Pancreas (tissue), 10 donors: ENCODE results near the gene WWOX. TPM values are rescaled to one million over a fixed set of nuclear protein-coding genes. Genes with fewer than 3 reads are reported as not detected.
A peak's percentile ranks its signal among the peaks of the same experiment; 100 is the strongest.

Experiments used
- ATAC-seq, 4 donors: fragments of 200-7000 bp; cut with Tn5 transposase; one replicate each; pipeline versions ENCODE4 v1.8.0 to v1.9.1; 2020; ENCODE audit warnings: mild to moderate bottlenecking in 4 of 4, moderate library complexity in 4 of 4
- DNase-seq, 6 donors: peaks; one replicate each; pipeline ENCODE4 v3.0.0-alpha.2; 2020
- FAIRE-seq: peaks from 2 replicates; lab custom pipeline; 2012; peaks lifted over from hg19 to GRCh38; lab: Jason Lieb, UNC
- H3K27ac ChIP-seq, 4 donors: fragments of 200-600 bp; sonication (generic); 1 replicate in 3 of 4; 2 replicates in 1 of 4; pipeline versions ENCODE4 v1.5.0 to v1.8.0; 2020
- H3K27me3 ChIP-seq, 4 donors: fragments of 200-600 bp; one replicate each; pipeline ENCODE4 v1.8.0; 2021
- H3K36me3 ChIP-seq, 3 donors: fragments of 200-600 bp; sonication (generic) in 1 of 3; one replicate each; pipeline versions ENCODE4 v1.5.0 to v1.8.0; 2020 to 2021
- H3K4me1 ChIP-seq, 3 donors: fragments of 200-600 bp; one replicate each; pipeline ENCODE4 v1.8.0; 2021
- H3K4me3 ChIP-seq, 4 donors: fragments of 200-600 bp; sonication (generic) in 2 of 4; one replicate each; pipeline versions ENCODE4 v1.5.0 to v1.8.0; 2020 to 2021
- H3K9me3 ChIP-seq, 4 donors: fragments of 200-600 bp; one replicate each; pipeline ENCODE4 v1.8.0; 2021
- WGBS, 2 donors: extraction: QIAGEN DNeasy Blood & Tissue Kit; methylation state at CpG; one replicate each; pipeline ENCODE4 v1.1.7; 2013; 5-methylcytosine and 5-hydroxymethylcytosine counted together
- intact Hi-C, 3 donors: fragments of 100-400 bp; cut with DNase I; formaldehyde crosslinking; loops; one replicate each; pipeline versions ENCODE4 v1.11.1 to v1.14.2; 2022
- polyA plus RNA-seq, 2 donors: library from polyadenylated mRNA; stranded (reverse); fragments of 200-250 nt; gene quantifications; one replicate each; pipeline ENCODE4 v1.2.3, GENCODE V29; 2013
- total RNA-seq, 6 donors: library from RNA; stranded (reverse); fragmentation: NEBNext Ultra II Directional in 4 of 6; extraction: Animal tissue kit (Norgen Biotek cat#: 25700) in 4 of 6; gene quantifications; one replicate each; pipeline versions ENCODE4 v1.2.1 to v1.2.4, GENCODE V29; 2021 to 2023
- TF ChIP-seq, protein P1 (sequence below), 4 donors: fragments of 200-600 bp; sonication (generic) in 3 of 4; IDR thresholded peaks; one replicate each; pipeline versions ENCODE4 v1.5.0 to v1.8.0; 2021; ENCODE audit warnings: antibody characterized with exemption in 4 of 4
- donor health status: healthy with polysubstance abuse.
- donor health status: DM: no; HTN: no; CAD: no; lungs with moderate emphysema.
- donor health status: DM: no; HTN: no; CAD: no.
- donor health status: control.
- donor health status: control.
- donor health status: Bipolar disorder and iron deficiency.
- donor health status: DM: yes; HTN: yes; CAD: no.
- donor health status: DM: no; HTN: no; CAD: no.
- donor health status: DM: no; HTN: no; CAD: no.
- donor health status: DM: yes; HTN: yes; CAD: no.

WWOX gene
- total and polyA plus RNA-seq, 8 donors: 6.8 to 14.4 (median 10.8) TPM

DNA sequence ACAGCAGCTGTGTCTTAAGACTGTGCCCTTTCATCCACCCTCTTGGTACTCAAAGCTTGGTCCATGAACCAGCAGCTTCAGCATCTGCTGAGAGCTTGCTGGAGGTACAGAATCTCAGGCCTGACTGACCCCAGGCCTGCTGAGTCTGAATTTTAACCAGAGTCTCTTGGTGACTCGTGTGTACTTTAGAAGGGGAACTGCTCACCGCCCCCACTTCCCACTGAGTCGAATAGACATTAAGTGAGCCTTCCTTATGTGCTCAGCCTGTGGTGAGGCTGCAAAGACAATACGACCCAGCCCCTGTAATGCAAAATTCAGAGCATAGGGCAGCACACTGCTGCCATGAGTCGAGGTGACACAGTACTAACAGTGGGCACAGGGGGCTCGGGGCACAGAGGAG is 662.8 kb downstream of the WWOX start:
- ATAC-seq (peak in 2 of 4 donors; percentile 24 to 47), FAIRE-seq (no peak), DNase-seq (no peak)
- Histone ChIP-seq H3K36me3 (no peaks in the 10 kb centered on the region), H3K4me3 (no peak overlapping the region), H3K27me3 (no peaks in the 10 kb centered on the region), H3K4me1 (no peaks in the 10 kb centered on the region), H3K9me3 (no peaks in the 10 kb centered on the region), H3K27ac (no peak overlapping the region)
- TF ChIP-seq, protein P1, sequence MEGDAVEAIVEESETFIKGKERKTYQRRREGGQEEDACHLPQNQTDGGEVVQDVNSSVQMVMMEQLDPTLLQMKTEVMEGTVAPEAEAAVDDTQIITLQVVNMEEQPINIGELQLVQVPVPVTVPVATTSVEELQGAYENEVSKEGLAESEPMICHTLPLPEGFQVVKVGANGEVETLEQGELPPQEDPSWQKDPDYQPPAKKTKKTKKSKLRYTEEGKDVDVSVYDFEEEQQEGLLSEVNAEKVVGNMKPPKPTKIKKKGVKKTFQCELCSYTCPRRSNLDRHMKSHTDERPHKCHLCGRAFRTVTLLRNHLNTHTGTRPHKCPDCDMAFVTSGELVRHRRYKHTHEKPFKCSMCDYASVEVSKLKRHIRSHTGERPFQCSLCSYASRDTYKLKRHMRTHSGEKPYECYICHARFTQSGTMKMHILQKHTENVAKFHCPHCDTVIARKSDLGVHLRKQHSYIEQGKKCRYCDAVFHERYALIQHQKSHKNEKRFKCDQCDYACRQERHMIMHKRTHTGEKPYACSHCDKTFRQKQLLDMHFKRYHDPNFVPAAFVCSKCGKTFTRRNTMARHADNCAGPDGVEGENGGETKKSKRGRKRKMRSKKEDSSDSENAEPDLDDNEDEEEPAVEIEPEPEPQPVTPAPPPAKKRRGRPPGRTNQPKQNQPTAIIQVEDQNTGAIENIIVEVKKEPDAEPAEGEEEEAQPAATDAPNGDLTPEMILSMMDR (IDR thresholded peaks at IDR 0.05): no peak
- intact Hi-C loops: no loop called here
- WGBS, 2 donors: 78 to 83% methylated on average over 6 of the region's 6 CpGs

DNA sequence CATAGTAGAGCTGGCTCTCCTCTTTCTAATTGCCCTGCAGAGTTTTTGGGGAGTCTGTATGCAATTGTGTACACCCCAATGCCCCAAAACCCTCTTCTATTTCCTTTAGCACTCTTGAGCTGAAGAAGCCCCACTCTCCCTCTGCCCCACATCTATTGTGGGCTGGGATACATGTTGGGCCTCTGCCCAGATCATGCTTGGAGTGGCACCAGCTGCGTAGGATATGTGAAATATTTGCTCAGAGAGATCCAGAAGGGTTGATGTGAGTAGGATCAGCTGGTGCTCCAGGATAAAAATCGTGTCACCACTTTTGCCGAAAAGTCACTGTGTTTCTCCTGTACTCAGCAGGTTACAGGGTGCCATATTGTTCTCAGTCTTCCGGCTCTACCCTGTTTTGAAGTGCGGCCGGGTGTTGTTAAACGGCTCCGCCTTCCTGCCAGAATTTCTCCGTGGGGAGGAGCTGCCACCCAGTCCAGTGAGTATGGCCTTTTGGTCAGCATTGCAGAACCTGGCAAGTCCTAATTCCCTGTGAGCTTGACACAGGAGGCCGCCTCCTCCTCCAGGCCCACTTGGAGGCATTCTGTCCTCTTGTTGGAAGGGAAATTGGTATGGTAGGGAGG is 664.5 kb downstream of the WWOX start:
- Histone ChIP-seq H3K27ac (no peak overlapping the region), H3K36me3 (no peaks in the 10 kb centered on the region), H3K9me3 (no peaks in the 10 kb centered on the region), H3K27me3 (no peaks in the 10 kb centered on the region), H3K4me1 (no peaks in the 10 kb centered on the region), H3K4me3 (no peak overlapping the region)
- TF ChIP-seq, protein P1 (IDR thresholded peaks at IDR 0.05): no peak
- 81 to 86% methylated on average over 10 of the region's 10 CpGs for WGBS, 2 donors
- DNase-seq (no peak), ATAC-seq (no peak), FAIRE-seq (no peak)
- intact Hi-C loops: no loop called here

DNA sequence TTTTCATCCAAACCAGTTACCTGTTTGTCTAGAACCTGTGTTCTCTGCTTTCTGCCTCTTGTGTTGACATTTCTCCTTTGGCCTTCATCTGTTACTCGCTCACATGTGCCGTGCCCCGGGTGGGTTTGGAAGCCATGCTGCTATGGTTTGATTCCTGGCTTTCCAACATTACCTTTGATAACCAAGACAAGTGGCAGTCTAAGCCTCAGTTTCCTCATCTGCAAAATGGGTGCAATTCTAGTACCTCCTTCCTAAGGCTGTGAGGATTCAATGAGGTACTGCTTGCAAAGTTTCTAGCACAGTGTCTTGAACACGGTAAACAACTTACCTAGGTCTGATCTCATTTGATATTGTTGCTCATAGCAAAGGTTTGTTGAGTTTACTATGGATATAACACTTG is 665.0 kb downstream of the WWOX start:
- 94 to 95% methylated on average over 4 of the region's 4 CpGs for WGBS, 2 donors
- no peak for FAIRE-seq

DNA sequence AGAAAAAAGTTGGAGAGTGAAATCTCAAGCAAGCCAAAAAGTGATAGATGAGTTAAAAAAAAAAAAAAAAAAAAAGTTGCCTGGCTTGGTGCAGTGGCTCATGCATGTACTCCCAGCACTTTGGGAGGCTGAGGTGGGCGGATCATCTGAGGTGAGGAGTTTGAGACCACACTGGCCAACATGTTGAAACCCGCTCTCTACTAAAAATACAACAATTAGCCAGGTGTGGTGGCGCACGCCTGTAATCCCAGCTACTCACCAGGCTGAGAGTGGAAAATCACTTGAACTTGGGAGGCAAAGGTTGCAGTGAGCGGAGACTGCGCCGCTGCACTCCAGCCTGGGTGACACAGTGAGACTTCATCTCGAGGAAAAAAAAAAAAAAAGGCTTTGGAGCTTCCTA is 668.8 kb downstream of the WWOX start:
- ATAC-seq (no peak), DNase-seq (no peak), FAIRE-seq (no peak)
- Histone ChIP-seq H3K36me3 (no peaks in the 10 kb centered on the region), H3K4me1 (peaks cover 0 to 7% (median 0%) of the 10 kb centered on the region in 3 donors), H3K4me3 (no peak overlapping the region), H3K27me3 (no peaks in the 10 kb centered on the region), H3K27ac (no peak overlapping the region), H3K9me3 (no peaks in the 10 kb centered on the region)
- intact Hi-C loops: no loop called here
- TF ChIP-seq, protein P1 (IDR thresholded peaks at IDR 0.05): no peak
- 91 to 92% methylated on average over 8 of the region's 8 CpGs for WGBS, 2 donors

More for the DNA sequence above, 665.0 kb downstream of the WWOX start:
- intact Hi-C loops: no loop called here
- no peaks in the 10 kb centered on the region for H3K9me3 ChIP-seq
- no peak overlapping the region for H3K27ac ChIP-seq
- no peaks in the 10 kb centered on the region for H3K36me3 ChIP-seq
- H3K4me1 ChIP-seq: no peaks in the 10 kb centered on the region
- DNase-seq: no peak
- ATAC-seq: no peak
- no peak overlapping the region for H3K4me3 ChIP-seq
- TF ChIP-seq, protein P1 (IDR thresholded peaks at IDR 0.05): no peak
- H3K27me3 ChIP-seq: no peaks in the 10 kb centered on the region

DNA sequence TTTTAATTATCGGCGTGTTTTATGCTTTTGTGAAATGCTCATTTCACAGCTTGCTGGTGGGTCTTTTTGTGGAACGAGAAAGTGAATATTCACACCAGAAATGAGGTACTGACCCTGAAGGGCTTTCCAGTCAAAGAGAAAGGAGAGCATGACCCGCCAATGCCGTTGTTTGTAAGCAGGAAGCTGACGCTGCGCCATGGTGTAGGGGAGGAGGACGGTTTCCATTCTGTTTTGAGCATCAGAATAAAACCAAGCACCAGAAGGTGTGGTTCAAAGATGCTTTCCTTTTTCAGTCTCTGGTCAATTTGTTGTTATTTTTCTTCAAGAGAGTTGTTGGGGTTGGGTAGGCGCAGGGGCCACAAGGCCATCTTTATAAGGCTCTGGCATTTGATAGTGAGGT is 669.3 kb downstream of the WWOX start:
- Histone ChIP-seq H3K4me1 (peaks cover 0 to 7% (median 0%) of the 10 kb centered on the region in 3 donors), H3K36me3 (no peaks in the 10 kb centered on the region), H3K9me3 (no peaks in the 10 kb centered on the region), H3K27ac (no peak overlapping the region), H3K4me3 (no peak overlapping the region), H3K27me3 (no peaks in the 10 kb centered on the region)
- ATAC-seq: no peak
- intact Hi-C loops: no loop called here
- FAIRE-seq: no peak
- no peak for DNase-seq
- TF ChIP-seq, protein P1 (IDR thresholded peaks at IDR 0.05): no peak
- WGBS, 2 donors: 90 to 91% methylated on average over 9 of the region's 9 CpGs
